Stimulated activated CD4-positive, alpha-beta T cell treated with anti-CD3 and anti-CD28 coated beads, Interleukin-4, amount 100 ng/mL, for 48 hours (primary cell): Measurements from ENCODE around the gene IQCF5.
A peak's percentile ranks its signal among the peaks of the same experiment; 100 is the strongest.
"Not testable (repeated sequence)": the region's sequence is repeated elsewhere in the genome, so short reads cannot be mapped to it uniquely, and the experiment has no call there.

Experiments used
- DNase-seq, 2 donors: peaks; one replicate each; pipeline ENCODE4 v3.0.0-alpha.2; 2020; ENCODE audit warnings: low read depth in 2 of 2

Gene IQCF5

GRCh38 chr3:51875501-51875900 lies at the start of gene IQCF5:
TSS of gene IQCF5 (minus strand) at chr3:51875601. CDS start at chr3:51875531, 70 bp downstream.
- DNase-seq, result no peak

GRCh38 chr3:51921081-51921578 lies 45.7 kb upstream of the IQCF5 start:
- DNase-seq, result no peak

DNA sequence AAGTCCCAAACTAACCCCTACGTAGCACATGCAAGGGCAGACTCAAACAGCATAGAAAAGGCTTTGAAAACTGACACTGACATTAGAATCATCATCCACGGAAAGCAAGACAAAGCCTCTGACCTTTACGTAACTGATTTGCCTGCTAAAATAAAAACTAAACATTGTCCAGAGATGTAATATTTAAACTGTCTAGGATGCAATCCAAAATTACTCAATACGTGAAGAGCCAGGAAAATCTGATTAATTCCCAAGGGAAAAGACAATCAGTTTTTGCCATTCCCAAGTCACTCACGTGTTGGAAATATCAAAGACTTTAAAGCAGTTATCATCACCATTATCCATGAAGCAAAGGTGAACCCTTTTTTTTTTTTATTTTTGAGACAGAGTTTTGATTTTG lies 41.0 kb upstream of the IQCF5 start:
- DNase-seq, result no peak

DNA sequence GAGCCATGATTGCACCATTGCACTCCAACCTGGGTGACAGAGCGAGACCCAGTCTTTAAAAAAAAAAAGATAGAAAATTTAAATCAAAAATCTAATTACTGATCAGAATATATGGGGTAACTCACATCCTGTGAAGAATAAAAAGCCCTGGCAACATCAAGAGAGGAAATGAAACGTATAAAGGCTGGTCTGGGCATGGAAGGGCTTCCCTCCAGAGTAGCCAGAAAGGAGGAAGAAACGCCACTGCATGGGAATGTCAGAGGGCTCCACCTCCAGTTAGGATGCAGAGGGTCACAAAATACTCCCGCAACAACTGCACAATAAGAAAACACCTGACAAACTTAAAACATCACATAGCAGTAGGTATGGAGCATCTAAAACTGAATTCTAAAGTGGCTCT lies 32.6 kb upstream of the IQCF5 start:
- no peak for DNase-seq

- DNase-seq, result no peak
Measured at GRCh38 chr3:51904034-51904823, 28.8 kb upstream of the IQCF5 start.

GRCh38 chr3:51902361-51902760 lies 27.0 kb upstream of the IQCF5 start:
- peak; percentile 11 to 22 for DNase-seq

DNA sequence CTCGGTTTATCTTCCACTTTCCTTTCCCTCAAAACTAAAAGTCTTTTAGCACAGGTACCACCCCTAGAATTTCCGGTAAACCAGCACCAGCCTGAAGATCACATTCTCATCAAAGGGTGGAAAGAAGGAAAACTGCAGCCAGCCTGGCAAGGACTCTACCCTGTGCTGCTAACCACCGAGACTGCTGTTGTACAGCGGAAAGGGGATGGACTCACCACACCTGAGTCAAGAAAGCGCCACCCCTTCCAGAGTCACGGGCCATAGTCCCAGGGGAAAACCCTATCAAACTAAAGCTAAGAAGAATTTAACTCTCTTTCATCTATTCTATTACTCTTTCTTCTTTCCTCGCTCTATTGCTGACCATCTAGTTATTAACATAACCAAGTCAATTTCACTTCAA lies 24.6 kb upstream of the IQCF5 start:
- not testable (repeated sequence) for DNase-seq

- no peak for DNase-seq
Measured at GRCh38 chr3:51897391-51897790, 22.0 kb upstream of the IQCF5 start.

DNA sequence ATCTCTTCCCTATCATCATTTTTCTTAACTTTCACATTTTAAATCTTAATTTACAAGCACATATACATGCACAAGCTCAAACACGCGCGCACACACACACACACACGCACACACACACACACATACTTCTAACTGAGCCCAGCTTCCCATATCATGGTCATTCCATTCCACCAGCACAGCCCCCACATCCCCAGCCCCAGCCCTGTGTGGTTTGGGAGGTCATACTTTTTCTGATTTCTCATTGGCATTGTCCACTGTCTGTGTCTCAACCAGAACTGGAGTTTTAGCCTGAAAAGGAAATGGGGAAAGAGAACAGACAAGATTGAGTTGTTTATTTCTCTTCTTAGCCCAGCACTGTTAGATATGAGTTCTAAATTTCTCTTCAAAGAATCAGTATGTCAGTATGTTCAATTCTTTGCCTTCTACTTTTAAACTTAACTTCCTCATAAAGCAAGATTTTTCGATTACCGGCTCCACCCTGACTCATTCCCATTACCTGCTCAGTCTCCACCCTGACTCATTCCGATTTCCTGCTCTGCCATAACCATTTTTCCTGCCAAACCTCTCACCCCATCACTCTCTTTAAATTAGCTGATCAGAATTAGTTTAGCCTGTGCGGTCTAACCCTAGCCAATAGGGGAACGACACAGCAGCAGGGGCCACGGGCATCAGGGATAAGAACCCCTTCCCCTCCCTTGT lies 21.4 kb upstream of the IQCF5 start:
- DNase-seq, result no peak

DNA sequence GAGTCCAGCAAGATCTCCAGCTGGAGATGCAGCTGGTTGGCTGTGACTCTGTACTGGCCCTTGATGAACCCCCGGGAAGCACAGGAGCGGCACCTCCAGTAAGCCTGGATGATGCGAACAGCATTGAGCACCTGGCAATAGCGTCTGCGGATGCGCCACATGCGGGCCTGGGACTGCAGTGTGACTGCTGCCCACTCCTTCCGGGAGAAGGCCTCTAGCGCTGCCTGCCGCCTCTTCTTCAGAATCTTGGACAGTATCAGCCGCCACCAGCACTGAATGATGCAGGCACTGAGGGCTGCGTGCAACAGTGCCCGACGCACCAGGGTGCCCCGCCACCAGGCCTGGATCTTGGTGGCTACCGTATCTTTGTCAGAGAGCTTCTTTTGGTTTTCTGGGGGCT lies 19.5 kb upstream of the IQCF5 start:
- DNase-seq, result no peak

GRCh38 chr3:51894391-51894790 lies 19.0 kb upstream of the IQCF5 start:
- DNase-seq, result no peak

DNA sequence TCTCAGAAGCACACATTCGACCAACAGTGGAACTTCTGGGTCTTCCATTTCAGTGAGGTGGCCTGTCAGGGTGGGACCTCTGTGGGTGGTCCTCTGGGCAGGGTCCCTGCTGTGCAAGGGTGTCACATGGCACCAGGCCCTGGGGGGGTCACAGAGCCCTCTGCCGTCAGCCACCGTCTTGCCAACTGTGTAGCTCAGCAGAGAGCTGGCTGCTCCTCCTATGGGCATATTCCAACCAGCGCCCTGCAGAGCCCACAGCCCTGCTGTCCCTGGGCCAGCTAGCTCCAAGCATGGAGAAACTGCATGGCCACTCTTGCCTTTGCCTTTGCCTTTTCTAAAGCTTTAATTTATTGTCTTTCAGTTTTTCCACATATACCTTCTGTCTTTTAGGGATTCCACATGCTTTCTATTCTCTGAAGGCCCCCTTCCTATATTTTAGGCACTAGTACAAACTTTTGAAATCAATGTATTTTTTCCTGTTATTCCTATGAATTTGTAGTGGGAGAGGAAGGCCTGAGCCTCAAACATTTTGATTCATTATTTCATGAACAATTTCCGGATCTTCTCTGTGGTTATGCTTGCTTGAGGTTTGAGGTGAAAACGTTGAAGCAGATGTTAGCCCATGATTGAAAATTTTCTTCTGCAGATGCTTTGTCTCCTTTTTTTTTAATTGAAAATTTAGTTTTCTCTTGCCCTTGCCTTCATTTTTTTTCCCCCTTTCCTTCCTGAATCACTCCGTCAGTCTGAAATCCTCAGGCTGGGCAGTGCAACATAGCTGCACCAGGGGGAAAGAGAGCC lies 16.0 kb upstream of the IQCF5 start:
- DNase-seq, result no peak

DNA sequence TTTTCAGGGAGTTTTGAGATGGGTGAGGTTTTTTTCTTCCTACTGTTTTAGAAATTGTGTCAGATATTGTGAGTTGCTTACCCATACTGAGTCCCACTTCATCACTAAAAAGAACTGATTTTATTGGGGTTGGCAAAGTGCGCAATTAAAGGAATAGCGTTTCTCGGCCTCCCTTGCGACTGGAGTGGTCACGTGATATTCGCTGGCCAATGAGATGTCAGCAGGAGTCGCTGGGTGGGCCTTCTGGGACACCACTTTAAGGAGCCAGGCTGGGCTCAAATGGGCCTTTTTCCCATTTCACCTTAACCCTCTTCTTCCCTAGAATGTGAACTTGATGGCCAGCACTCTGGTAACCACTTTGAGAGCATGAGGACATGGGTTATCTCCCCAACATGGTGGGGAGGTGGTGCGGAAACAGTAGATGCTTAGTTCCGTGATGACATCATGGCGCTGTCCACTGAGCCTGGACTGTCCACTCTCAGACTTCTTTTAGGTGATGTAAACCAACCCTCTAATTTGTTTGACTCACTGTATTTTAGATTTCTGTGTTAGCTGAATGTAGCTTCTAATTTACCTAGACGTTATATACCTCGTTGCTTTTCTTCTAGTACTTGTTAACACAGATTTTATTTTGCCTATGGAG lies 13.2 kb upstream of the IQCF5 start:
- DNase-seq, result no peak

- DNase-seq, result no peak
Measured at GRCh38 chr3:51887620-51888019, 12.2 kb upstream of the IQCF5 start.

- DNase-seq, result no peak
Measured at GRCh38 chr3:51886447-51886846, 11.0 kb upstream of the IQCF5 start.

DNA sequence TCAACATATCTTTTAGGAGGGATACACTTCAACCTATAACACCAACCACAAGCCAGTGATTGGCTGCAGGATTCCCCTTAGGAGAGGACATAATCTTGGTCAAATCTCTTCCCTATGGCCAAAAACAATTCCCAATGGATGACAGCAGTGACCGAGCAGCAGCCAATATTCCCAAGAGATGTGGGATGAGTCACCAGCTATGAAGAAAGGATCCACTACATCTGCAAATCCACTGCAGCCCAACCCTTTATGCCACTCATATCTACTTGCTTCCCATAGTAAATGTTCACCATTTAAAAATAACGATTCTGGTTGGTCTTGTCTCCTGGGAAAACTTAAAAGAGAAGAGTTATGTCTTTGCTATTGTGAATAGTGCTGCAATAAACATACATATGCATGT lies 4.5 kb upstream of the IQCF5 start:
- no peak for DNase-seq

DNA sequence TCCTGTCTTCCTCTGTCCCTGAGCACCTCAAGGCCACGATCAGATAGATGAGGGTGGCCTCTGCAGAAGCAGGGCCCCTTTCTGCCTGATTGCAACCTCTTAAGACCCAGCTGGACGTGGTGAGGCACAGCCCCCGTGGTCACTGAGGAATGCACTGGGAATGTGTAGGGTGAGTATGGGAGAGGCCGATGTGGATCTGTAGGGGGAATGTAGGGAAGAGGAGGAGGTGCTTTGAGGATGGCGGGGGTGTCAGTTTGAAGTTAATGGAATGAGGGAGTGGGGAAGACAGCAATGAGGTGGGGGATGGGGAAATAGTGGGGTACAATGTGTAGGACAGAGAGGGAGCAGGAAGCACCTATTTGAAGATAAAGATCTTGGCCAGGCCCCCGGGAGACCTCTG lies 785 bp upstream of the IQCF5 start:
- DNase-seq, result no peak

DNA sequence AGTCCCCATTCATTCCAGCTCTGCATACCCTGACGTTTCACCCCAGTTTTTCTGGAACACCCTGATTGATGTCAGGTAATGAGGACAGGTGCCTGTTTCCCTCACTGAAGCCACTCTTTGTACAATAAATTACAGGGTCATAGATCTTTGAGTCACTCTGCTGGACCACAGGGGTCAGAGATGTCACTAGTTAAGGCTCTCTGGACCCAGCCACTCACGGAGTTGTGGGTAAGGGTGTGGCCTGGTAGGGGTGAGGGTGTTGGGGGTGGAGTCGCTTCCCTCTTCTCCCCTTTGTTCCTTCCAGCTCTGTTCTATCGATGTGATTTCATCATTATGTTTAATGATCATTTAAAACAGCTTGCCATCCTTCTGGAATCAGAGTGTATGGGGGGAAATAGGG lies 512 bp downstream of the IQCF5 start:
- no peak for DNase-seq

DNA sequence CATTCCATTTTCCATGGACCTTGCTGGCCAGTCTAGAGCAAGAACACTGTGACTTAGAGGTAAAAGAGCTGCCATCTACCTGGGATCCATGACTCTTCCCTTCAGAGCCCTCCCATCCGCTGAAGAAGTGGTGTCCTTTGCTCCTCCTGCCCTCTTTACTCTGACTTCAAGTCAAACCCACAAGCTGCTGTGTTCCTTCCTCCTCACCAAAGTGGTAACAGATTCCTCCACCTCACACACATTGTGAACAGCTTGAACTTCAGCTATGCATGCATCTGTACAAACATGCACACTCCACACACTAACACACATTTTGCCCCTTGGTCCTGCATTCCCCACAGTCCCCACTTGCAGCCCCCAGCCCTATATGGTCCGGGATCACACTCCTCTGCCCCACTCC lies 990 bp downstream of the IQCF5 start:
- no peak for DNase-seq

- DNase-seq, result no peak
Measured at GRCh38 chr3:51873876-51874275, 1.5 kb downstream of the IQCF5 start.

- DNase-seq, result no peak
Measured at GRCh38 chr3:51873253-51873766, 2.1 kb downstream of the IQCF5 start.

GRCh38 chr3:51869304-51869703 lies 6.1 kb downstream of the IQCF5 start:
- DNase-seq, result no peak
